GM12892 (cell line): ENCODE results near the gene MS4A6E.

Experiments
- POLR2A ChIP-seq: IDR thresholded peaks from 2 replicates; pipeline ENCODE4 v1.6.1; 2011; ENCODE audit warnings: low read depth, low read length, control low read depth
- POLR2AphosphoS5 ChIP-seq: IDR thresholded peaks from 2 replicates; pipeline ENCODE4 v1.6.1; 2011; ENCODE audit warnings: low read depth, low read length, control low read depth

DNA sequence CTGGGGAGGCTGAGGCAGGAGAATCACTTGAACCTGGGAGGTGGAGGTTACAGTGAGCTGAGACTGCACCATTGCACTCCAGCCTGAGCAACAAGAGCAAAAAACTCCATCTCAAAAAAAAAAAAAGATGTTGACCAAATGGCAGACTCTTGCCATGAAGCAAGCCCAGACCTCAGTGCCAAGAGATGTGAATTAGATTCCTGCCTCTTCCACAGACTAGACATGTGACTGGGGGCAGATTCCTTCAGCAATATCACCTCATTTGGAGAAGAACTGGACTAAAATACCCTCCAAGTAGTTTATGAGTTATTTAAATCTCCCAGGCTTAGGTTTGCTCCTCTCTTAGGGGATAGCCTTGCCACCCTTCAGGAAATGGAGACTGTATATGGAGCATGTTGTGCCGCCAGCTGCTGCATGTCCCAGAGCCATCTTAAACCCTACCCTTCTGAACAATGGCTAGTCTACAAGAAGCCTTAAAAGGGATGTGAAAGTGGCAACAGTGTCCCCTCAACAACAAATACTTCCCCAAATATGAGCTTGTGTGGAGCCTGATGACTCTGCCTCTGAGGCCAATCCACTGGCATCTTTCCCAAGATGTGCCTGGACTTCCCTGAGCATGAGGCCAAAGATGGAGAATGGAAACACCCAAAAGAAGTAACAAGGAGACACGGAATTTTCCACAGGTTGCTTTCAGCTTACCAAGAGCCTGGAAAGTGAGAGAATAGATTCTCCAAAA is 50.5 kb downstream of the MS4A6E start:
- peak; percentile 44; the same call in 1 of the 2 replicates for TF ChIP-seq POLR2A
- TF ChIP-seq POLR2AphosphoS5: peak; percentile 32; the same call in 1 of the 2 replicates
